BLaER1 (cell line): ENCODE results near the gene CHRNA10.

ENCODE experiments used
- H3K27ac ChIP-seq: shearing (Covaris generic); formaldehyde crosslinking; 2 replicates; pipeline ENCODE4 v1.8.1; 2022
- H3K27me3 ChIP-seq: shearing (Covaris generic); formaldehyde crosslinking; 2 replicates; pipeline ENCODE4 v1.8.1; 2022
- H3K36me3 ChIP-seq: shearing (Covaris generic); formaldehyde crosslinking; 2 replicates; pipeline ENCODE4 v1.8.1; 2022
- H3K4me1 ChIP-seq: shearing (Covaris generic); formaldehyde crosslinking; 2 replicates; pipeline ENCODE4 v1.8.1; 2022
- H3K4me2 ChIP-seq: shearing (Covaris generic); formaldehyde crosslinking; 2 replicates; pipeline ENCODE4 v1.8.1; 2022
- H3K4me3 ChIP-seq: shearing (Covaris generic); formaldehyde crosslinking; 2 replicates; pipeline ENCODE4 v1.8.1; 2022
- H3K9ac ChIP-seq: shearing (Covaris generic); formaldehyde crosslinking; 2 replicates; pipeline ENCODE4 v1.8.1; 2022
- H3K9me3 ChIP-seq: shearing (Covaris generic); formaldehyde crosslinking; 2 replicates; pipeline ENCODE4 v1.8.1; 2022
- H4K20me1 ChIP-seq: shearing (Covaris generic); formaldehyde crosslinking; 2 replicates; pipeline ENCODE4 v1.8.1; 2022
- Cebpa-rat ChIP-seq: shearing (Covaris generic); IDR thresholded peaks from 2 replicates; pipeline ENCODE4 v1.8.1; 2022

Gene CHRNA10

GRCh38 chr11:3684819-3685172, 13.6 kb upstream of the CHRNA10 start:
- Histone ChIP-seq H3K4me3 (no peak overlapping the region), H3K27ac (no peak overlapping the region), H3K9me3 (no peaks in the 10 kb centered on the region), H3K4me2 (no peak overlapping the region), H3K4me1 (no peaks in the 10 kb centered on the region), H3K27me3 (no peaks in the 10 kb centered on the region), H4K20me1 (peaks cover 12% of the 10 kb centered on the region; the same call in 1 of the 2 replicates), H3K9ac (no peak overlapping the region), H3K36me3 (peaks cover 100% of the 10 kb centered on the region)
- no peak for TF ChIP-seq Cebpa-rat

GRCh38 chr11:3684129-3684818, 13.1 kb upstream of the CHRNA10 start:
- Histone ChIP-seq H3K27me3 (no peaks in the 10 kb centered on the region), H3K4me1 (no peaks in the 10 kb centered on the region), H3K36me3 (peaks cover 100% of the 10 kb centered on the region), H3K4me2 (no peak overlapping the region), H3K9me3 (no peaks in the 10 kb centered on the region), H4K20me1 (peaks cover 12% of the 10 kb centered on the region; the same call in 1 of the 2 replicates), H3K4me3 (no peak overlapping the region), H3K27ac (no peak overlapping the region), H3K9ac (no peak overlapping the region)
- TF ChIP-seq Cebpa-rat, result no peak

DNA sequence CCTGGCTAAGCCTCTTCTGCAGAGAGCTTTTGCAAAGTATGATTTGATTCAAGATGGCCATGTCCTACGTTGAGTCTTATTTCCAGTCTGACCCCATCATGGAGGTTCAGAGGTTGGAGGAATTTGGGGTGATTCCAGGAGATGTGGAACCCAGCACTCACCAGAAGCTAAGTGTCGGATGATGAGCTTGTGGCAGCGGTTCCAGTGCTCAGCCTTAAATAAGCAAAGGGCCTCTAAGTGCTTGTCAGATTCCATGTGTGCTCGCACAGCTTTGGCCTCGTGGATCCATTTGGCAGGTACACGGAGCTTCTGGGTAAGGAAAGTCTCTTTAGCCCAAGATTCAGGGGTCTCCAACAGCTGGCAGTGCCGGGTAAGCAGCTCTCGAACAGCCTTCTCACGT, 11.9 kb upstream of the CHRNA10 start:
- Histone ChIP-seq H3K4me3 (no peak overlapping the region), H3K9me3 (no peaks in the 10 kb centered on the region), H4K20me1 (peaks cover 12% of the 10 kb centered on the region; the same call in 1 of the 2 replicates), H3K36me3 (peaks cover 100% of the 10 kb centered on the region), H3K4me2 (no peak overlapping the region), H3K27ac (no peak overlapping the region), H3K4me1 (no peaks in the 10 kb centered on the region), H3K9ac (no peak overlapping the region), H3K27me3 (no peaks in the 10 kb centered on the region)
- no peak for TF ChIP-seq Cebpa-rat

DNA sequence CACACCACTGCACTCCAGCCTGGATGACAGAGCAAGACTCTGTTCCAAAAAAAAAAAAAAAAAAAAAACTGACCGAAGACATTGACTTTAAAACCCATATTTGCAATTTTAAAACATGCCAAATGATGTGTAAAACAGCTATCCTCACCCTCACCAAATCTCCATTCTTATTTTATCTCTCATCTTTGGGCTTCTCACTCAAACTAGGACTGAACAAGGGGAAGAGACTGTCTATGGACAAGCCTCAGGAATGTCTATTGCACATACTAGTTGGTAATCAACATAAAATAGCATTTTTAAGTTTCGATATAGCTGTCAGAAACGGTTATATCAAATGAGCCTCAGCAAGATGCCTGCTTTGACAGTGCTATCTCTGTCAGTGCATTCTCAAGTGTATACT, 7.9 kb upstream of the CHRNA10 start:
- Histone ChIP-seq H3K4me2 (no peak overlapping the region), H3K27me3 (no peaks in the 10 kb centered on the region), H3K4me1 (no peaks in the 10 kb centered on the region), H3K9ac (no peak overlapping the region), H3K36me3 (peaks cover 100% of the 10 kb centered on the region), H3K9me3 (no peaks in the 10 kb centered on the region), H3K4me3 (no peak overlapping the region), H4K20me1 (no peaks in the 10 kb centered on the region; the same call in 1 of the 2 replicates), H3K27ac (no peak overlapping the region)
- no peak for TF ChIP-seq Cebpa-rat

GRCh38 chr11:3675971-3676370, 4.8 kb upstream of the CHRNA10 start:
- no peak overlapping the region for H3K27ac ChIP-seq
- TF ChIP-seq Cebpa-rat, result no peak
- H3K9me3 ChIP-seq, result no peaks in the 10 kb centered on the region
- H3K27me3 ChIP-seq, result no peaks in the 10 kb centered on the region
- H3K4me3 ChIP-seq, result no peak overlapping the region
- no peaks in the 10 kb centered on the region; the same call in 1 of the 2 replicates for H4K20me1 ChIP-seq
- H3K36me3 ChIP-seq, result peaks cover 99% of the 10 kb centered on the region
- no peaks in the 10 kb centered on the region for H3K4me1 ChIP-seq
- H3K4me2 ChIP-seq, result no peak overlapping the region
- no peak overlapping the region for H3K9ac ChIP-seq

GRCh38 chr11:3674189-3674588, 3.0 kb upstream of the CHRNA10 start:
- Histone ChIP-seq H3K4me2 (no peak overlapping the region), H3K27ac (no peak overlapping the region), H3K9me3 (no peaks in the 10 kb centered on the region), H3K27me3 (no peaks in the 10 kb centered on the region), H3K9ac (no peak overlapping the region), H4K20me1 (peaks cover 4% of the 10 kb centered on the region; the same call in 1 of the 2 replicates), H3K4me3 (no peak overlapping the region), H3K4me1 (no peaks in the 10 kb centered on the region), H3K36me3 (peaks cover 99% of the 10 kb centered on the region)
- TF ChIP-seq Cebpa-rat, result no peak

- peaks cover 98% of the 10 kb centered on the region for H3K36me3 ChIP-seq
- no peaks in the 10 kb centered on the region for H3K9me3 ChIP-seq
- 0 out of 2 replicates have a peak, but pooled peaks cover 7% of the 10 kb centered on the region for H4K20me1 ChIP-seq
- H3K4me3 ChIP-seq, result no peak overlapping the region
- no peaks in the 10 kb centered on the region for H3K4me1 ChIP-seq
- H3K27ac ChIP-seq, result no peak overlapping the region
- no peak for TF ChIP-seq Cebpa-rat
- no peaks in the 10 kb centered on the region for H3K27me3 ChIP-seq
- no peak overlapping the region for H3K9ac ChIP-seq
- no peak overlapping the region for H3K4me2 ChIP-seq
Measured at GRCh38 chr11:3669742-3670183, 1.4 kb downstream of the CHRNA10 start.

- TF ChIP-seq Cebpa-rat, result no peak
- H3K36me3 ChIP-seq, result peaks cover 98% of the 10 kb centered on the region
- no peak overlapping the region for H3K4me3 ChIP-seq
- H3K9me3 ChIP-seq, result no peaks in the 10 kb centered on the region
- no peak overlapping the region for H3K9ac ChIP-seq
- no peak overlapping the region for H3K27ac ChIP-seq
- 0 out of 2 replicates have a peak, but pooled peaks cover 7% of the 10 kb centered on the region for H4K20me1 ChIP-seq
- H3K4me2 ChIP-seq, result no peak overlapping the region
- H3K27me3 ChIP-seq, result no peaks in the 10 kb centered on the region
- no peaks in the 10 kb centered on the region for H3K4me1 ChIP-seq
Measured at GRCh38 chr11:3669128-3669527, 2.1 kb downstream of the CHRNA10 start.

GRCh38 chr11:3667149-3668035, 3.8 kb downstream of the CHRNA10 start:
- Histone ChIP-seq H3K27me3 (no peaks in the 10 kb centered on the region), H3K4me1 (no peaks in the 10 kb centered on the region), H3K4me2 (no peak overlapping the region), H3K4me3 (no peak overlapping the region), H4K20me1 (0 out of 2 replicates have a peak, but pooled peaks cover 7% of the 10 kb centered on the region), H3K9ac (no peak overlapping the region), H3K27ac (no peak overlapping the region), H3K9me3 (no peaks in the 10 kb centered on the region), H3K36me3 (peaks cover 86% of the 10 kb centered on the region)
- TF ChIP-seq Cebpa-rat, result no peak

DNA sequence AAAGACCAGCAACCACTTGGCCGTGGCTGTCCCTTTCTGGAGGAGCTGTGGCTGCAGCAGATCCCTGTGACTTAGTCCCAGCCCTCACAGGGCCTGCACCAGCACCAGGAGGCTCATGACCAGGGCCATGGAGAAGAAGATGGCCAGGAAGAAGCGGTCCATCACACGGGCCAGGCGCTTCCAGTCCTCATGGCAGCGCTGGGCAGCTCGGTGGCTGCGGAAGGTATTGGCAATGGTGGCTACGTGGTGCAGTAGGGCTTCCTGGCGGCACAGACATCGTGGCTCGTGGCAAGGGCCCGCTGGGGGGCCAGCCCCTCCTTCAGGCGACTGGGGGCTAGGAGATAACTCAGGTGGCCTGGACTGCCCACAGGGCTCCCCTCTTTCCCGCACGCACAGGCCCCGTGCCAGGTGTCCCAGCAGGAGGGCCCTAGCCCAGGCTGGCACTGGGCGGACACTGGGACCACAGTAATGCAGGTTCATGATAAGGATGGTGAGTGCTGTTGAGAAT, 5.1 kb downstream of the CHRNA10 start:
- H3K27me3 ChIP-seq, result no peaks in the 10 kb centered on the region
- H3K9ac ChIP-seq, result no peak overlapping the region
- H3K27ac ChIP-seq, result no peak overlapping the region
- 0 out of 2 replicates have a peak, but pooled peaks cover 7% of the 10 kb centered on the region for H4K20me1 ChIP-seq
- H3K36me3 ChIP-seq, result peaks cover 73% of the 10 kb centered on the region
- no peak overlapping the region for H3K4me3 ChIP-seq
- H3K4me2 ChIP-seq, result no peak overlapping the region
- no peaks in the 10 kb centered on the region for H3K4me1 ChIP-seq
- no peak for TF ChIP-seq Cebpa-rat
- H3K9me3 ChIP-seq, result no peaks in the 10 kb centered on the region
